Esophagus squamous epithelium (tissue), 4 donors: Measurements from ENCODE around the gene ARID1A.

Experiments
- POLR2A ChIP-seq, 4 donors: fragments of 450-650 bp; IDR thresholded peaks; one replicate each; pipeline ENCODE4 v1.6.1; 2017; ENCODE audit warnings: antibody characterized with exemption in 4 of 4, mild to moderate bottlenecking in 4 of 4, moderate library complexity in 3 of 4
- TF ChIP-seq, protein P1 (sequence below), 6 experiments: fragments of 450-650 bp in 4 of 6; fragments of 200-600 bp in 2 of 6; sonication (generic) in 2 of 6; IDR thresholded peaks; one replicate each; pipeline ENCODE4 v1.5.1; 2016 to 2019; ENCODE audit warnings: antibody characterized with exemption in 6 of 6, mild to moderate bottlenecking in 4 of 6, moderate library complexity in 4 of 6

- TF ChIP-seq, protein P1, sequence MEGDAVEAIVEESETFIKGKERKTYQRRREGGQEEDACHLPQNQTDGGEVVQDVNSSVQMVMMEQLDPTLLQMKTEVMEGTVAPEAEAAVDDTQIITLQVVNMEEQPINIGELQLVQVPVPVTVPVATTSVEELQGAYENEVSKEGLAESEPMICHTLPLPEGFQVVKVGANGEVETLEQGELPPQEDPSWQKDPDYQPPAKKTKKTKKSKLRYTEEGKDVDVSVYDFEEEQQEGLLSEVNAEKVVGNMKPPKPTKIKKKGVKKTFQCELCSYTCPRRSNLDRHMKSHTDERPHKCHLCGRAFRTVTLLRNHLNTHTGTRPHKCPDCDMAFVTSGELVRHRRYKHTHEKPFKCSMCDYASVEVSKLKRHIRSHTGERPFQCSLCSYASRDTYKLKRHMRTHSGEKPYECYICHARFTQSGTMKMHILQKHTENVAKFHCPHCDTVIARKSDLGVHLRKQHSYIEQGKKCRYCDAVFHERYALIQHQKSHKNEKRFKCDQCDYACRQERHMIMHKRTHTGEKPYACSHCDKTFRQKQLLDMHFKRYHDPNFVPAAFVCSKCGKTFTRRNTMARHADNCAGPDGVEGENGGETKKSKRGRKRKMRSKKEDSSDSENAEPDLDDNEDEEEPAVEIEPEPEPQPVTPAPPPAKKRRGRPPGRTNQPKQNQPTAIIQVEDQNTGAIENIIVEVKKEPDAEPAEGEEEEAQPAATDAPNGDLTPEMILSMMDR (IDR thresholded peaks at IDR 0.05): no peak
- TF ChIP-seq POLR2A (IDR thresholded peaks at IDR 0.05): no peak
These were observed 76.9 kb downstream of the ARID1A start for GRCh38 chr1:26772687-26773086.
